HCT116 (cell line): ENCODE results near the gene LY6G5B. TPM values are rescaled to one million over a fixed set of nuclear protein-coding genes. Genes with fewer than 3 reads are reported as not detected.

ENCODE experiments used
- ATAC-seq: fragments of 200-7000 bp; cut with Tn5 transposase; 2 replicates; pipeline ENCODE4 v1.9.1; 2020; ENCODE audit warnings: mild to moderate bottlenecking, moderate library complexity
- BruUV-seq: library from RNA; stranded (reverse); fragments of 400-500 nt; replicated peaks from 2 replicates; lab custom pipeline; 2021; lab: Mats Ljungman, UMichigan
- CTCF ChIA-PET: fragments of 300-600 bp; sonication (Branson Sonifier 250); formaldehyde crosslinking; loops from one replicate; lab custom pipeline; 2021; ENCODE audit warnings: antibody characterized with exemption; lab: Charles Lee
- POLR2A ChIA-PET: fragments of 300-600, 350-600 bp; sonication (Branson Sonifier 250); formaldehyde crosslinking; loops from one replicate; lab custom pipeline; 2021; ENCODE audit warnings: antibody characterized with exemption; lab: Charles Lee
- RAD21 ChIA-PET, 2 experiments: fragments of 300-600 bp; sonication (Branson Sonifier 250); formaldehyde crosslinking; loops; one replicate each; lab custom pipeline; 2023; ENCODE audit warnings: low total read pairs in 2 of 2; ENCODE audit not compliant: uncharacterized antibody in 2 of 2, unreplicated experiment in 2 of 2, low non-redundant PET in 1 of 2; lab: Charles Lee
- DNase-seq: peaks from one replicate; pipeline ENCODE4 v3.0.0-alpha.2; 2010; ENCODE audit warnings: low read depth, low spot score
- H2AFZ ChIP-seq: fragments of 200-600 bp; shearing (Covaris generic), sonication (generic); 2 replicates; pipeline ENCODE4 v1.6.1; 2017; ENCODE audit warnings: low read depth, mixed run types, mixed read lengths, antibody characterized with exemption, low read length; ENCODE audit not compliant: poor library complexity, severe bottlenecking
- H3K27ac ChIP-seq: 2 replicates; pipeline ENCODE4 v1.5.1; 2012; ENCODE audit warnings: low read depth, low read length
- H3K27me3 ChIP-seq: fragments of 200-600 bp; sonication (generic); 2 replicates; pipeline ENCODE4 v1.6.1; 2016; ENCODE audit warnings: mixed run types, low read length, mixed read lengths; ENCODE audit not compliant: insufficient read depth
- H3K36me3 ChIP-seq, 2 experiments: fragments of 200-500 bp in 1 of 2; fragments of 200-600 bp in 1 of 2; sonication (Bioruptor generic) in 1 of 2; sonication (generic) in 1 of 2; 2 replicates each; pipeline versions ENCODE4 v1.5.1 to v1.6.1; 2014 to 2016; ENCODE audit warnings: low read length in 2 of 2, inconsistent platforms in 1 of 2, mixed read lengths in 1 of 2, mixed run types in 1 of 2; ENCODE audit not compliant: insufficient read depth in 2 of 2, control insufficient read depth in 1 of 2
- H3K4me1 ChIP-seq, 2 experiments: fragments of 200-600 bp in 1 of 2; sonication (generic) in 1 of 2; 2 replicates each; pipeline versions ENCODE4 v1.5.1 to v1.6.1; 2012 to 2017; ENCODE audit warnings: low read length in 2 of 2, inconsistent platforms in 1 of 2, mild to moderate bottlenecking in 1 of 2, mixed read lengths in 1 of 2, mixed run types in 1 of 2, moderate library complexity in 1 of 2; ENCODE audit not compliant: insufficient read depth in 2 of 2, control insufficient read depth in 1 of 2
- H3K4me2 ChIP-seq: fragments of 200-600 bp; sonication (generic); 2 replicates; pipeline ENCODE4 v1.6.1; 2017; ENCODE audit warnings: mixed run types, low read length, mixed read lengths
- H3K4me3 ChIP-seq, 2 experiments: fragments of 200-600 bp in 1 of 2; sonication (generic) in 1 of 2; replicated peaks in 1 of 2; 2 replicates each; pipeline ENCODE4 v1.5.1; 2011 to 2016; ENCODE audit warnings: low read length in 2 of 2, control low read depth in 1 of 2, low read depth in 1 of 2, mild to moderate bottlenecking in 1 of 2, mixed read lengths in 1 of 2, mixed run types in 1 of 2
- H3K79me2 ChIP-seq: fragments of 200-600 bp; sonication (generic); 2 replicates; pipeline ENCODE4 v1.6.1; 2017; ENCODE audit warnings: mild to moderate bottlenecking, mixed run types, low read length, moderate library complexity, mixed read lengths; ENCODE audit not compliant: insufficient read depth
- H3K9ac ChIP-seq: fragments of 200-600 bp; sonication (generic); 2 replicates; pipeline ENCODE4 v1.6.1; 2016; ENCODE audit warnings: low read length, mixed read lengths
- H3K9me2 ChIP-seq: fragments of 200-600 bp; sonication (generic), shearing (Covaris generic); 2 replicates; pipeline ENCODE4 v1.6.1; 2017; ENCODE audit warnings: mixed run types, mild to moderate bottlenecking, moderate library complexity; ENCODE audit not compliant: insufficient read depth
- H3K9me3 ChIP-seq, 2 experiments: fragments of 200-500 bp in 1 of 2; fragments of 200-600 bp in 1 of 2; sonication (Bioruptor generic) in 1 of 2; sonication (generic) in 1 of 2; 2 replicates each; pipeline ENCODE4 v1.6.1; 2014 to 2017; ENCODE audit warnings: low read length in 2 of 2, mixed read lengths in 2 of 2, inconsistent platforms in 1 of 2, low read depth in 1 of 2, mild to moderate bottlenecking in 1 of 2, mixed run types in 1 of 2, moderate library complexity in 1 of 2; ENCODE audit not compliant: control insufficient read depth in 1 of 2, insufficient read depth in 1 of 2
- H4K20me1 ChIP-seq: fragments of 200-600 bp; sonication (generic), shearing (Covaris generic); 2 replicates; pipeline ENCODE4 v1.6.1; 2017; ENCODE audit warnings: mixed run types, mild to moderate bottlenecking, moderate library complexity; ENCODE audit not compliant: insufficient read depth
- POLR2AphosphoS5 ChIP-seq: IDR thresholded peaks from 2 replicates; pipeline ENCODE4 v1.6.1; 2011; ENCODE audit warnings: mild to moderate bottlenecking, low read depth, low read length, moderate library complexity
- SIN3A ChIP-seq: IDR thresholded peaks from 2 replicates; pipeline ENCODE4 v1.6.1; 2012; ENCODE audit warnings: low read depth
- SP1 ChIP-seq: IDR thresholded peaks from 2 replicates; pipeline ENCODE4 v1.6.1; 2012; ENCODE audit warnings: low read depth
- TCF7L2 ChIP-seq: IDR thresholded peaks from 2 replicates; pipeline ENCODE4 v1.7.0; 2011; ENCODE audit warnings: borderline replicate concordance, inconsistent platforms; ENCODE audit not compliant: insufficient read depth, insufficient read length; ENCODE audit errors: extremely low read depth
- YY1 ChIP-seq: IDR thresholded peaks from 2 replicates; pipeline ENCODE4 v1.6.1; 2011; ENCODE audit warnings: low read length, low read depth, moderate library complexity, mild to moderate bottlenecking; ENCODE audit not compliant: insufficient replicate concordance; ENCODE audit errors: extremely low read depth
- intact Hi-C: fragments of 100-400 bp; cut with micrococcal nuclease; formaldehyde crosslinking; loops from 2 replicates; pipeline ENCODE4 v1.10.0; 2022
- total RNA-seq: library from RNA; stranded (reverse); gene quantifications from one replicate; pipeline ENCODE4 v1.2.1, GENCODE V29; 2021; ENCODE audit not compliant: unreplicated experiment
- TF ChIP-seq, protein P1 (sequence below): IDR thresholded peaks from 2 replicates; pipeline ENCODE4 v1.6.1; 2012
- TF ChIP-seq, protein P2 (sequence below), 3 experiments: fragments of 200-600 bp in 1 of 3; sonication (generic) in 1 of 3; IDR thresholded peaks in 2 of 3; conservative IDR thresholded peaks in 1 of 3; 2 replicates each; pipeline ENCODE4 v1.5.1; 2012 to 2017; ENCODE audit warnings: low read depth in 2 of 3, low read length in 2 of 3, antibody characterized with exemption in 1 of 3, borderline replicate concordance in 1 of 3, control low read depth in 1 of 3, mild to moderate bottlenecking in 1 of 3, mixed read lengths in 1 of 3, mixed run types in 1 of 3, moderate library complexity in 1 of 3; ENCODE audit not compliant: insufficient read depth in 1 of 3

LY6G5B gene
- total RNA-seq, 1 experiment from 2014 or later = 15.4 TPM

DNA sequence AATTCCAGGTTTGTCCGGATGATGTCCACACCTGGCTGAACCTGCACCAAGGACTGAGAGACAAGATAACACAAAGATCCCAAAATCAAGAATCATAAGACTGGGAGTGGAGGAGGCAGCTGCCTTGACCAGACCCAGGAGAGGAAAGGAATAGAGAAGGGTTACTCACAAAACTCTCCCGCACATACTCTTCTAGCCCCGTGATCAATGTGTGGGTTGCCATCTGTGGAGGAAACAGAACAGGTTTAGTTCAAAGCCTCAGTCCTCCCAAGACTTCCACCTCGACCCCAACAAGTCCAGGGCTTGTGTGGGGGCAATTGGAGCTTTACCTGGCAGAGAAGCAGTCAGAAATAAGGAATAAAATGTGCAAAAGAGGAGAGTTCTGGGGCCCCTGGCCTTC lies 28.4 kb upstream of the LY6G5B start:
- H3K4me2 ChIP-seq = no peak overlapping the region
- ChIA-PET CTCF (no interaction called here), RAD21 (no interaction called here), POLR2A (no interaction called here)
- H3K9me2 ChIP-seq = no peaks in the 10 kb centered on the region
- peaks cover 46 to 53% of the 10 kb centered on the region in 2 experiments; a peak in 3 of 4 replicates for H3K36me3 ChIP-seq
- no peaks in the 10 kb centered on the region for H4K20me1 ChIP-seq
- intact Hi-C loops = no loop called here
- no peak overlapping the region for H2AFZ ChIP-seq
- H3K9ac ChIP-seq = no peak overlapping the region
- ATAC-seq = no peak
- peaks cover 4% of the 10 kb centered on the region; the same call in 1 of the 2 replicates for H3K79me2 ChIP-seq
- no peaks in the 10 kb centered on the region for H3K27me3 ChIP-seq
- no peak for DNase-seq
- no peak overlapping the region for H3K27ac ChIP-seq
- TF ChIP-seq, protein P1, sequence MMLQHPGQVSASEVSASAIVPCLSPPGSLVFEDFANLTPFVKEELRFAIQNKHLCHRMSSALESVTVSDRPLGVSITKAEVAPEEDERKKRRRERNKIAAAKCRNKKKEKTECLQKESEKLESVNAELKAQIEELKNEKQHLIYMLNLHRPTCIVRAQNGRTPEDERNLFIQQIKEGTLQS = no peak
- no peak for TF ChIP-seq SIN3A
- TF ChIP-seq, all 23 proteins: peak for 0
- Histone ChIP-seq H3K9me3 (no peaks in the 10 kb centered on the region), H3K4me1 (no peaks in the 10 kb centered on the region), H3K4me3 (no peak overlapping the region)
- BruUV-seq = no TSS peak

DNA sequence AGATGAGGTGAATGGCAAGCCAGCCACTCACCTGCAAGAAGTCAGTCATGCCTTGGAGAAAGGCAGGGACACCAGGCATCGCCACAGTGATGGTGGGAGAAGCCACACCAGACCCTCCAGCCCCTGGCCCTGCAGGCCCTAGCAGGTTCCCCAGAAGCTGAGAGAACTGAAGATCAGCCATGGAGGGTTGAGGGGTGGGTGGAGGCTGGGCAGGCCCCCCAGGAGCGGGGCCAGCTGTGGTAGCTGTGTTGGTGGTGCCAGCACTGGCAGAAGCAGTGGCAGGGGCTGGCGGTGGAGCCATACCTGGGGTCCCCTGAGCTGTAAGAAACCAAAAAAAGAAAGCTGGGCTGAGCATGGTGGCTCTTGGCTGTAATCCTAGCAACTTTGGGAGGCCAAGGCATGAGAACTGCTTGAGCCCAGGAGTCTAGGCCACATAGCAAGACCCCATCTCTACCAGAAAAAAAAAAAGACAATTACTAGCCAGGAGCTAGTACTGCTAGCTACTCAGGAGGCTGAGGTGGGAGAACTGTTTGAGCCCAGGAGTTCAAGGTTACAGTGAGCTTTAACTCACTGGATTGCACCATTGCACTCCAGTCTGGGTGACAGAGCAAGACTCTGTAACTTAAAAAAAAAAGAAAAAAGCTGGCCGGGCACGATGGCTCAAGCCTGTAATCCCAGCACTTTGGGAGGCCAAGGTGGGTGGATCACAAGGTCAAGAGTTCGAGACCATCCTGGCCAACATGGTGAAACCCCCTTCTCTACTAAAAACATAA lies 26.8 kb upstream of the LY6G5B start:
- Histone ChIP-seq H3K27ac (no peak overlapping the region), H3K79me2 (peaks cover 12% of the 10 kb centered on the region; the same call in 1 of the 2 replicates), H3K4me3 (no peak overlapping the region), H4K20me1 (no peaks in the 10 kb centered on the region), H3K4me2 (no peak overlapping the region), H3K9ac (no peak overlapping the region), H3K36me3 (peaks cover 50 to 56% of the 10 kb centered on the region in 2 experiments; a peak in 3 of 4 replicates), H2AFZ (no peak overlapping the region), H3K9me3 (no peaks in the 10 kb centered on the region), H3K27me3 (no peaks in the 10 kb centered on the region), H3K4me1 (no peaks in the 10 kb centered on the region), H3K9me2 (no peaks in the 10 kb centered on the region)
- no peak for ATAC-seq
- ChIA-PET RAD21 (interaction anchor here in 1 of 2 experiments (0.7 kb wide), 1 partner anchor 41 kb away, joined by 12 read pairs; no protein-coding TSS in a partner anchor), POLR2A (no interaction called here), CTCF (no interaction called here)
- TF ChIP-seq TCF7L2 (no peak), POLR2AphosphoS5 (no peak), YY1 (no peak), SP1 (no peak)
- TF ChIP-seq, protein P2, sequence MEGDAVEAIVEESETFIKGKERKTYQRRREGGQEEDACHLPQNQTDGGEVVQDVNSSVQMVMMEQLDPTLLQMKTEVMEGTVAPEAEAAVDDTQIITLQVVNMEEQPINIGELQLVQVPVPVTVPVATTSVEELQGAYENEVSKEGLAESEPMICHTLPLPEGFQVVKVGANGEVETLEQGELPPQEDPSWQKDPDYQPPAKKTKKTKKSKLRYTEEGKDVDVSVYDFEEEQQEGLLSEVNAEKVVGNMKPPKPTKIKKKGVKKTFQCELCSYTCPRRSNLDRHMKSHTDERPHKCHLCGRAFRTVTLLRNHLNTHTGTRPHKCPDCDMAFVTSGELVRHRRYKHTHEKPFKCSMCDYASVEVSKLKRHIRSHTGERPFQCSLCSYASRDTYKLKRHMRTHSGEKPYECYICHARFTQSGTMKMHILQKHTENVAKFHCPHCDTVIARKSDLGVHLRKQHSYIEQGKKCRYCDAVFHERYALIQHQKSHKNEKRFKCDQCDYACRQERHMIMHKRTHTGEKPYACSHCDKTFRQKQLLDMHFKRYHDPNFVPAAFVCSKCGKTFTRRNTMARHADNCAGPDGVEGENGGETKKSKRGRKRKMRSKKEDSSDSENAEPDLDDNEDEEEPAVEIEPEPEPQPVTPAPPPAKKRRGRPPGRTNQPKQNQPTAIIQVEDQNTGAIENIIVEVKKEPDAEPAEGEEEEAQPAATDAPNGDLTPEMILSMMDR (IDR thresholded peaks at IDR 0.05 in 2 of 3, conservative IDR thresholded peaks at IDR 0.05 in 1 of 3; ENCODE audit: borderline replicate concordance in 1 of 3, insufficient read depth in 1 of 3, low read depth in 2 of 3, low read length in 2 of 3) = no peak
- no TSS peak for BruUV-seq
- no peak for DNase-seq
- intact Hi-C loops = no loop called here
